Uterus (tissue), 2 donors: ENCODE data around the gene ZNF407.

Experiments
- CTCF ChIP-seq, 4 experiments: fragments of 200-600 bp in 2 of 4; fragments of 450-650 bp in 2 of 4; sonication (generic) in 2 of 4; IDR thresholded peaks; one replicate each; pipeline ENCODE4 v1.5.1; 2016 to 2019; ENCODE audit warnings: antibody characterized with exemption in 4 of 4, mild to moderate bottlenecking in 2 of 4, moderate library complexity in 1 of 4
- POLR2A ChIP-seq, 2 donors: fragments of 450-650 bp; IDR thresholded peaks; one replicate each; pipeline ENCODE4 v1.6.1; 2016; ENCODE audit warnings: antibody characterized with exemption in 2 of 2, mild to moderate bottlenecking in 1 of 2, moderate library complexity in 1 of 2

- TF ChIP-seq CTCF (IDR thresholded peaks at IDR 0.05) = no peak
- no peak for TF ChIP-seq POLR2A (IDR thresholded peaks at IDR 0.05)
Measured at GRCh38 chr18:74582642-74583041, 15.0 kb upstream of the ZNF407 start.
